Ovary (tissue), 10 donors: ENCODE data around the gene KATNBL1. TPM values are rescaled to one million over a fixed set of nuclear protein-coding genes. Genes with fewer than 3 reads are reported as not detected.

Experiments used
- DNase-seq, 5 donors: peaks; one replicate each; pipeline ENCODE4 v3.0.0-alpha.2; 2019 to 2020
- H3K27ac ChIP-seq, 2 donors: fragments of 200-600 bp; one replicate each; pipeline versions ENCODE4 v1.5.1 to v1.8.0; 2019 to 2022
- H3K27me3 ChIP-seq: fragments of 200-600 bp; one replicate; pipeline ENCODE4 v1.8.0; 2022
- H3K36me3 ChIP-seq: fragments of 200-600 bp; sonication (generic); one replicate; pipeline ENCODE4 v1.5.1; 2019
- H3K4me1 ChIP-seq: one replicate; pipeline ENCODE4 v1.8.1; 2013; ENCODE audit warnings: mild to moderate bottlenecking, moderate library complexity; ENCODE audit not compliant: insufficient read depth
- H3K4me3 ChIP-seq: fragments of 200-600 bp; sonication (generic); one replicate; pipeline ENCODE4 v1.5.1; 2017
- H3K9me3 ChIP-seq, 2 donors: fragments of 200-600 bp in 1 of 2; sonication (generic) in 1 of 2; one replicate each; pipeline versions ENCODE4 v1.5.1 to v1.8.1; 2013 to 2019; ENCODE audit warnings: mild to moderate bottlenecking in 1 of 2, moderate library complexity in 1 of 2
- CTCF ChIP-seq, 3 donors: fragments of 450-650 bp in 2 of 3; fragments of 200-600 bp in 1 of 3; IDR thresholded peaks; one replicate each; pipeline versions ENCODE4 v1.5.1 to v1.8.0; 2016 to 2022; ENCODE audit warnings: antibody characterized with exemption in 3 of 3, mild to moderate bottlenecking in 1 of 3
- EP300 ChIP-seq: sonication (generic); formaldehyde crosslinking; IDR thresholded peaks from one replicate; pipeline ENCODE4 v1.6.1; 2017; ENCODE audit warnings: antibody characterized with exemption
- POLR2A ChIP-seq: fragments of 450-650 bp; IDR thresholded peaks from one replicate; pipeline ENCODE4 v1.6.1; 2017; ENCODE audit warnings: antibody characterized with exemption, mild to moderate bottlenecking, moderate library complexity
- WGBS, 3 donors: extraction: QIAGEN DNeasy Blood & Tissue Kit in 1 of 3; methylation state at CpG; one replicate each; pipeline versions ENCODE4 v1.1.5 to v1.1.7; 2013 to 2017; 5-methylcytosine and 5-hydroxymethylcytosine counted together
- intact Hi-C, 4 donors: fragments of 100-400 bp; cut with DNase I; formaldehyde crosslinking; loops; one replicate each; pipeline versions ENCODE4 v1.11.0 to v1.15.1; 2022 to 2023
- long read RNA-seq, 3 donors: library from polyadenylated mRNA in 2 of 3; unstranded in 2 of 3; transcript quantifications; one replicate each; pipeline ENCODE4 v2.0.0 and lab custom pipeline, GENCODE V29; 2021 to 2026
- polyA plus RNA-seq, 2 donors: library from polyadenylated mRNA; stranded (reverse); fragments of 200-250 nt in 1 of 2; fragments of 350-450 nt in 1 of 2; fragmentation: Illumina TruSeq in 1 of 2; extraction: RNeasy Lipid Tissue Mini Kit (QIAGEN cat#74804) in 1 of 2; gene quantifications; one replicate each; pipeline ENCODE4 v1.2.3, GENCODE V29; 2013 to 2014
- total RNA-seq, 7 donors: library from RNA; depleted of rRNA in 2 of 7; stranded (reverse); fragments of >200 nt in 2 of 7; fragmentation: NEBNext Ultra II Directional in 3 of 7; extraction: Animal tissue kit (Norgen Biotek cat#: 25700) in 3 of 7; gene quantifications; one replicate each; pipeline versions ENCODE4 v1.1.0 to v1.2.4, GENCODE V29; 2016 to 2023
- donor health status: DM: no; HTN: no; CAD: no; lungs with moderate emphysema.
- donor health status: DM: no; HTN: no; CAD: no.
- donor health status: Bipolar disorder and iron deficiency.
- donor health status: DM: yes; HTN: yes; CAD: no.
- donor health status: DM: no; HTN: no; CAD: no.
- donor health status: DM: yes; HTN: yes; CAD: no.

The KATNBL1 gene
- total RNA-seq (10 to 100 TPM; 23.7 to 52.2 (median 37.4) TPM), polyA plus RNA-seq (10 to 100 TPM; 12.9 to 27.1 TPM)
- long read RNA-seq, donor 1, transcript KATNBL1-214 (5 exons, 924 nt) = minor isoform, 18 of 81 reads
- long read RNA-seq, donor 1, transcript KATNBL1-201 (10 exons, 2,723 nt) = major isoform, 35 of 81 reads
- long read RNA-seq, donor 1, partial matches to known transcripts = 14 of 81 reads
- long read RNA-seq, donor 1, other reads (novel, unspliced or antisense) = 12 of 81 reads
- long read RNA-seq, donor 2, transcript KATNBL1-201 (10 exons, 2,723 nt) = major isoform, 7 of 15 reads
- long read RNA-seq, donor 2, partial matches to known transcripts = 0 of 15 reads
- long read RNA-seq, donor 2, other reads (novel, unspliced or antisense) = 0 of 15 reads
- long read RNA-seq, donor 3, transcript KATNBL1-201 (10 exons, 2,723 nt) = major isoform, 21 of 39 reads
- long read RNA-seq, donor 3, partial matches to known transcripts = 0 of 39 reads
- long read RNA-seq, donor 3, other reads (novel, unspliced or antisense) = 15 of 39 reads

DNA sequence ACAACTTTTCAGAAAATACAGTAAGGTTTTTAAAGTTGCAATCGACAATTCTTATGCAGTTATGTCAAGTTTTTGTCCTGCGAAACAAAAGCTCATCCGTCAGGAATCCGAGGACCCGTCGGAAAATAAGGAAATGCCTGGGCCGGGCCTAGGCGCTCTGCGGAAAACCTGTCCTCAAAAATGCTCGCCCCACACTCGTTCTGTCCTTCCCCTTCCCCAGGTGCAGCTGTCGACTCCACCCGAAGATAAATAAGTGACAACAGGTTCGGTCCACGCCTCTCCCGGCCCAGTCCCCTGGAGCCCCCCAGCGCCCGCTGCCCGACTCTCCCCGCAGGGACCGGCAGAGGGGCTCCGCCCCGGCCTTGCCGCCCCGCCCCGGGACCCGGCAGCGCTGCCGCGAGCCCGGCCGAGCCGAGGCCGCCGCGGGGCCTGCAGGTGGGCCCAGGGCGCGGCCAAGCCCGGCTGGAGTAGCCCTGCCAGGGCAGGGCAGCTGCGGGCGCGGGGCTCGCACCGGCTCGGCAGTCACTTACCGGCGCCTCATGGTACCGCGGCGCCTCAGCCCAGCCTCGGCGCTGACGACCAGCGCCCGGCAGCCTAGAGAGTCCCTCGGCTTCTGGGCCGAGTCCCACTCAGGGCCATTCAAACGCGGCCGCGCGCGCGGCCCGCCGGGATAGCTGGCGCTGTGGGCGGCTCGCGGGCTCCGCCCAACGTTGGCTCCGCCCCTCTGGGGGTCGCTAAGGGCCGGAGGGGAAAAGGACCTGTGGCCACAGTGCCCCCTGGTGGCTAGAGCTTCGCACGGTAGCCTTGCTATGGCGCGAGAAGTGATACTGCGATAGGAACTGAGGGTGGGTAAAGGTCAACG lies at the start of gene KATNBL1:
Gene KATNBL1 (minus strand): TSS at position 676 of the 862 bp plus-strand sequence. CDS start 46,420 bp downstream, outside the sequence.
- 0 to 1% (median 1%) methylated on average over 72 to 81 of the region's 81 CpGs for WGBS, 3 donors
- Histone ChIP-seq H3K36me3 (no peaks in the 10 kb centered on the region), H3K9me3 (no peaks in the 10 kb centered on the region), H3K4me1 (peaks cover 4% of the 10 kb centered on the region), H3K27ac (peak within 1 kb of the TSS; percentile 44 to 79), H3K27me3 (no peaks in the 10 kb centered on the region), H3K4me3 (peak within 1 kb of the TSS; percentile 55)
- intact Hi-C loops = loop anchor here in 3 of 4 donors (5.0 to 10.0 kb wide), 2 partner anchors 145 to 147 kb away; no protein-coding TSS in a partner anchor
- DNase-seq = peak; percentile 95 to 98 (median 98)
- TF ChIP-seq POLR2A (peak; percentile 44), CTCF (IDR thresholded peaks at IDR 0.05) (peak; percentile 87 to 97 (median 93)), EP300 (no peak)

GRCh38 chr15:34259566-34259965 lies 49.7 kb upstream of the KATNBL1 start:
- H3K27me3 ChIP-seq = no peaks in the 10 kb centered on the region
- H3K4me1 ChIP-seq = no peaks in the 10 kb centered on the region
- no peak overlapping the region for H3K4me3 ChIP-seq
- no peak for TF ChIP-seq EP300
- no peak for TF ChIP-seq CTCF (IDR thresholded peaks at IDR 0.05)
- TF ChIP-seq POLR2A = no peak
- intact Hi-C loops = loop anchor here in 1 of 4 donors (10.0 kb wide), 1 partner anchor 95 kb away; no protein-coding TSS in a partner anchor
- 77 to 84% (median 78%) methylated on average over 3 of the region's 3 CpGs for WGBS, 3 donors
- H3K9me3 ChIP-seq = no peaks in the 10 kb centered on the region
- DNase-seq = no peak
- no peak overlapping the region for H3K27ac ChIP-seq
- no peaks in the 10 kb centered on the region for H3K36me3 ChIP-seq

DNA sequence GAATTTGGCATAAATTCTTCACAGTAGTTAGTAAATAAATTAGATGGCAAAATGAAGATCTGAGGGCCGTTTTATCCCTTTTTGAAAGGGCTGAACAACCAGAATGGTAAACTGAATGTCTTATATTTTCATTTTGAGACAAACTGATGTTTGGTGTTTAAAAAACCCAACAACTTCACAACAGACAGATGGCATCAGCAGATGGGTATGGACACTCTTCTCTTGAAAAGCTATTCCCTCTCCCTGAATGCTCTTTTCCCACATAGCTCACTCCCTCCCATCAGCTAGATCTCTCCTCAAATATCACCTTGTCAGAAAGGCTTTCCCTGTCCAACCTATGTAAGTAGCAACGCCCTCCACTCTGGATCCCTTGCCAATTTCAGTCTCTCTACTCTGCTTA lies 48.3 kb upstream of the KATNBL1 start:
- Histone ChIP-seq H3K36me3 (no peaks in the 10 kb centered on the region), H3K27ac (no peak overlapping the region), H3K9me3 (no peaks in the 10 kb centered on the region), H3K4me1 (no peaks in the 10 kb centered on the region), H3K4me3 (no peak overlapping the region), H3K27me3 (no peaks in the 10 kb centered on the region)
- 86 to 91% (median 89%) methylated on average over 2 of the region's 2 CpGs for WGBS, 3 donors
- TF ChIP-seq POLR2A (no peak), EP300 (no peak), CTCF (IDR thresholded peaks at IDR 0.05) (no peak)
- no peak for DNase-seq
- intact Hi-C loops = loop anchor here in 1 of 4 donors (10.0 kb wide), 1 partner anchor 97 kb away; no protein-coding TSS in a partner anchor

DNA sequence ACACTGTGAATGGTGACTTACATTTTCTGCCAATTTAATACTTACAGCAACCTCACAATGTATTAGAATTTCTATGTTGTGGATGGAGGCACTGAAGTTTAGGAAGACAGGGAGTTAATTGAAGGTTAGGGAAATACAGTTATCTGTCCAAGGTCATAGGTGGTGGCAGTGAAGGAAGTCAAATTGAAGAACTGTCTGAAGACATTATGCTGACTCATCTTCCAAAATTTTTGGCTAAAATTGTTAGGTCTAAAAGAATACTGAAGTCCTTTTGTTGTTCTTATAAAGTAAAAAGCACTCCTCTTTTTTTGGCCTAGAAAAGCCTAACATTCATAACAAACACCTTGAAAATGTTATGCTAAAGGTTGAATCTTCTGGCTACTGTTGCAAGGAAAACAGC lies 42.6 kb upstream of the KATNBL1 start:
- Histone ChIP-seq H3K27ac (no peak overlapping the region), H3K27me3 (no peaks in the 10 kb centered on the region), H3K9me3 (no peaks in the 10 kb centered on the region), H3K4me3 (no peak overlapping the region), H3K4me1 (no peaks in the 10 kb centered on the region), H3K36me3 (no peaks in the 10 kb centered on the region)
- DNase-seq = no peak
- TF ChIP-seq POLR2A = no peak
- TF ChIP-seq EP300 = no peak
- TF ChIP-seq CTCF (IDR thresholded peaks at IDR 0.05) = no peak
- intact Hi-C loops = loop anchor here in 1 of 4 donors (10.0 kb wide), 1 partner anchor 102 kb away; no protein-coding TSS in a partner anchor
